ENCODE data around the gene BCKDHB. TPM values are rescaled to one million over a fixed set of nuclear protein-coding genes. Genes with fewer than 3 reads are reported as not detected.

Gene BCKDHB
- total and polyA plus RNA-seq, 2 donors (not counting 1 experiment from before 2014, with no cell fraction given) = 9.6 to 20.1 TPM

GRCh38 chr6:80268865-80269730, 162.6 kb downstream of the BCKDHB start:
- POLR2A ChIA-PET = no interaction called here
- Histone ChIP-seq H2AFZ (ENCODE audit: insufficient read depth, low read depth, low read length, poor library complexity, severe bottlenecking) (no peak overlapping the region), H3K4me1 (ENCODE audit: control insufficient read depth in 2 of 2, insufficient read depth in 2 of 2, low read length in 2 of 2) (no peaks in the 10 kb centered on the region), H3K27me3 (replicated peaks in 1 of 4; ENCODE audit: control extremely low read depth in 1 of 4, control insufficient read depth in 3 of 4, insufficient read depth in 4 of 4, low read length in 3 of 4) (no peaks in the 10 kb centered on the region), H3K36me3 (replicated peaks in 1 of 2; ENCODE audit: control extremely low read depth in 1 of 2, control insufficient read depth in 1 of 2, extremely low read depth in 1 of 2, insufficient read depth in 2 of 2, low read length in 1 of 2) (no peaks in the 10 kb centered on the region), H3K9ac (ENCODE audit: low read length) (no peak overlapping the region), H3K79me2 (ENCODE audit: control insufficient read depth, insufficient read depth, low read length) (no peaks in the 10 kb centered on the region), H3K4me2 (replicated peaks; ENCODE audit: low read depth, low read length, poor library complexity, severe bottlenecking) (no peak overlapping the region), H4K20me1 (ENCODE audit: control insufficient read depth, insufficient read depth, low read length, poor library complexity, severe bottlenecking) (no peaks in the 10 kb centered on the region), H3K9me3 (ENCODE audit: control extremely low read depth in 1 of 3, control insufficient read depth in 2 of 3, insufficient read depth in 1 of 3, low read length in 2 of 3) (no peaks in the 10 kb centered on the region), H3K27ac (ENCODE audit: low read length in 2 of 2) (no peak overlapping the region), H3K4me3 (ENCODE audit: control extremely low read depth in 1 of 5, extremely low read depth in 1 of 5, insufficient read depth in 1 of 5, low read depth in 2 of 5, low read length in 4 of 5) (no peak overlapping the region)
- Mint-ChIP-seq H3K4me3 (no peak overlapping the region), H3K9me3 (ENCODE audit: insufficient read depth) (peaks cover 3% of the 10 kb centered on the region), H3K27ac (no peak overlapping the region), H3K4me1 (no peaks in the 10 kb centered on the region), H3K27me3 (no peaks in the 10 kb centered on the region)
- CTCF ChIA-PET = no interaction called here
- intact Hi-C loops (cut with micrococcal nuclease) = no loop called here
- DNase-seq (no peak), ATAC-seq (ENCODE audit: low read depth) (no peak)
- WGBS (ENCODE audit: insufficient coverage) = 90% methylated on average over 7 of the region's 10 CpGs
- TF ChIP-seq CTCF (IDR thresholded peaks at IDR 0.05) = no peak
- no peak for TF ChIP-seq EZH2 (IDR thresholded peaks at IDR 0.05; ENCODE audit: borderline replicate concordance, insufficient read depth, low read depth, low read length, poor library complexity, severe bottlenecking)

GRCh38 chr6:80271074-80271473, 164.6 kb downstream of the BCKDHB start:
- WGBS (ENCODE audit: insufficient coverage) = no CpG with 5 or more reads among the region's 2 CpGs
- no peaks in the 10 kb centered on the region for H3K79me2 ChIP-seq (ENCODE audit: control insufficient read depth, insufficient read depth, low read length)
- no peak overlapping the region for H3K9ac ChIP-seq (ENCODE audit: low read length)
- Mint-ChIP-seq H3K9me3 (ENCODE audit: insufficient read depth) (peaks cover 3% of the 10 kb centered on the region), H3K27me3 (no peaks in the 10 kb centered on the region), H3K27ac (no peak overlapping the region), H3K4me3 (no peak overlapping the region), H3K4me1 (no peaks in the 10 kb centered on the region)
- TF ChIP-seq CTCF (IDR thresholded peaks at IDR 0.05) (no peak), EZH2 (IDR thresholded peaks at IDR 0.05; ENCODE audit: borderline replicate concordance, insufficient read depth, low read depth, low read length, poor library complexity, severe bottlenecking) (no peak)
- no peaks in the 10 kb centered on the region for H3K27me3 ChIP-seq (replicated peaks in 1 of 4; ENCODE audit: control extremely low read depth in 1 of 4, control insufficient read depth in 3 of 4, insufficient read depth in 4 of 4, low read length in 3 of 4)
- intact Hi-C loops (cut with micrococcal nuclease) = no loop called here
- H3K27ac ChIP-seq (ENCODE audit: low read length in 2 of 2) = no peak overlapping the region
- no peaks in the 10 kb centered on the region for H4K20me1 ChIP-seq (ENCODE audit: control insufficient read depth, insufficient read depth, low read length, poor library complexity, severe bottlenecking)
- ChIA-PET POLR2A (no interaction called here), CTCF (no interaction called here)
- H3K4me2 ChIP-seq (replicated peaks; ENCODE audit: low read depth, low read length, poor library complexity, severe bottlenecking) = no peak overlapping the region
- no peak for DNase-seq
- no peak overlapping the region for H3K4me3 ChIP-seq (ENCODE audit: control extremely low read depth in 1 of 5, extremely low read depth in 1 of 5, insufficient read depth in 1 of 5, low read depth in 2 of 5, low read length in 4 of 5)
- no peak overlapping the region for H2AFZ ChIP-seq (ENCODE audit: insufficient read depth, low read depth, low read length, poor library complexity, severe bottlenecking)
- H3K9me3 ChIP-seq (ENCODE audit: control extremely low read depth in 1 of 3, control insufficient read depth in 2 of 3, insufficient read depth in 1 of 3, low read length in 2 of 3) = no peaks in the 10 kb centered on the region
- H3K36me3 ChIP-seq (replicated peaks in 1 of 2; ENCODE audit: control extremely low read depth in 1 of 2, control insufficient read depth in 1 of 2, extremely low read depth in 1 of 2, insufficient read depth in 2 of 2, low read length in 1 of 2) = no peaks in the 10 kb centered on the region
- ATAC-seq (ENCODE audit: low read depth) = no peak
- H3K4me1 ChIP-seq (ENCODE audit: control insufficient read depth in 2 of 2, insufficient read depth in 2 of 2, low read length in 2 of 2) = no peaks in the 10 kb centered on the region

Measured in B cell (primary cell).